ES-I3 (cell line): Measurements from ENCODE around the gene CYP27B1.

Experiments used
- H3K36me3 ChIP-seq: 2 replicates; pipeline ENCODE4 v1.6.1; 2013; ENCODE audit warnings: mild to moderate bottlenecking, low read length, control low read depth, moderate library complexity; ENCODE audit not compliant: insufficient read depth
- H3K4me1 ChIP-seq: 2 replicates; pipeline ENCODE4 v1.6.1; 2013; ENCODE audit warnings: mild to moderate bottlenecking, control low read depth, low read length; ENCODE audit not compliant: insufficient read depth
- H3K9ac ChIP-seq: 2 replicates; pipeline ENCODE4 v1.6.1; 2013; ENCODE audit warnings: low read depth, mild to moderate bottlenecking, low read length, moderate library complexity
- H3K9me3 ChIP-seq: 2 replicates; pipeline ENCODE4 v1.6.1; 2013; ENCODE audit warnings: mild to moderate bottlenecking, low read length, moderate library complexity; ENCODE audit not compliant: control insufficient read depth, insufficient read depth

CYP27B1 gene, protein sequence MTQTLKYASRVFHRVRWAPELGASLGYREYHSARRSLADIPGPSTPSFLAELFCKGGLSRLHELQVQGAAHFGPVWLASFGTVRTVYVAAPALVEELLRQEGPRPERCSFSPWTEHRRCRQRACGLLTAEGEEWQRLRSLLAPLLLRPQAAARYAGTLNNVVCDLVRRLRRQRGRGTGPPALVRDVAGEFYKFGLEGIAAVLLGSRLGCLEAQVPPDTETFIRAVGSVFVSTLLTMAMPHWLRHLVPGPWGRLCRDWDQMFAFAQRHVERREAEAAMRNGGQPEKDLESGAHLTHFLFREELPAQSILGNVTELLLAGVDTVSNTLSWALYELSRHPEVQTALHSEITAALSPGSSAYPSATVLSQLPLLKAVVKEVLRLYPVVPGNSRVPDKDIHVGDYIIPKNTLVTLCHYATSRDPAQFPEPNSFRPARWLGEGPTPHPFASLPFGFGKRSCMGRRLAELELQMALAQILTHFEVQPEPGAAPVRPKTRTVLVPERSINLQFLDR

DNA sequence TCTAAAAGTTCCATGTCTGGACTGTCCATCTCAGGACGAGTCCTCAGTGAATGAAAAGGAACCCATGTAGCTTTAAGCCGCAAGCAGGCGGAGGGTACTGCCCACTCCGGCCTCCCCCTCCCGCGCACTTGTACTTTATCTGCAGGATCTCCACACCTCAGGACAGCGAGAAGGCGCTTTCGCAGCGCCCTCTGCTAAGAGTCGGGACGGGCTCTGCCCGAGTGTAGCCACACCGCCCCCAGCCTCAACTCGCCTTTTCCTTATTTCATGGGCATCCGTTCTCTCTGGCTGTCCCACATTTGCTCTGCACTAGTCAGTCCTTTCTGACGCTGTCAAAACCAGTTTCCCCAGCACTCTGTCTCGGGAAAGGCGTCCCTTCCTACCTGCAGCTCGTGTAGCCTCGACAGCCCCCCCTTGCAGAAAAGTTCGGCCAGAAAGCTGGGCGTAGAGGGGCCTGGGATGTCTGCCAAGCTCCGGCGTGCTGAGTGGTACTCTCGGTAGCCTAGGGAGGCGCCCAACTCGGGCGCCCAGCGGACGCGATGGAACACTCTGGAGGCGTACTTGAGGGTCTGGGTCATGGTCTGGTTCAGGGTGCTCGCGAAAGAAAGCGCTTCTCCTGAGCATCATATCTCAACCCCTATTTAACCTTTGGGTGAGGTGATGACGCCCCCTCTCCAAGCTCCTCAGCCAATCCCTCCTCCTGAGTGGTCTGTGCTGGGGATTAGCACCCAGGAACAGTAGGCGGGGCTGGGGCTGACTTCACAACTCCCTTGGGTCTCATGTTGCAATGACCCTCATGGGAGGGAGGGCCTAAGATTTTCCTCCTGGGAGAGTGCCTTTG lies at the start of gene CYP27B1:
Gene CYP27B1, minus strand, starts transcription at position 615 of the 841 bp plus-strand sequence. Its CDS starts 37 bp downstream, at position 578.
- Histone ChIP-seq H3K9me3 (no peaks in the 10 kb centered on the region), H3K4me1 (no peaks in the 10 kb centered on the region; the same call in 1 of the 2 replicates), H3K36me3 (no peaks in the 10 kb centered on the region), H3K9ac (peak within 1 kb of the TSS; percentile 50; the same call in 1 of the 2 replicates)

DNA sequence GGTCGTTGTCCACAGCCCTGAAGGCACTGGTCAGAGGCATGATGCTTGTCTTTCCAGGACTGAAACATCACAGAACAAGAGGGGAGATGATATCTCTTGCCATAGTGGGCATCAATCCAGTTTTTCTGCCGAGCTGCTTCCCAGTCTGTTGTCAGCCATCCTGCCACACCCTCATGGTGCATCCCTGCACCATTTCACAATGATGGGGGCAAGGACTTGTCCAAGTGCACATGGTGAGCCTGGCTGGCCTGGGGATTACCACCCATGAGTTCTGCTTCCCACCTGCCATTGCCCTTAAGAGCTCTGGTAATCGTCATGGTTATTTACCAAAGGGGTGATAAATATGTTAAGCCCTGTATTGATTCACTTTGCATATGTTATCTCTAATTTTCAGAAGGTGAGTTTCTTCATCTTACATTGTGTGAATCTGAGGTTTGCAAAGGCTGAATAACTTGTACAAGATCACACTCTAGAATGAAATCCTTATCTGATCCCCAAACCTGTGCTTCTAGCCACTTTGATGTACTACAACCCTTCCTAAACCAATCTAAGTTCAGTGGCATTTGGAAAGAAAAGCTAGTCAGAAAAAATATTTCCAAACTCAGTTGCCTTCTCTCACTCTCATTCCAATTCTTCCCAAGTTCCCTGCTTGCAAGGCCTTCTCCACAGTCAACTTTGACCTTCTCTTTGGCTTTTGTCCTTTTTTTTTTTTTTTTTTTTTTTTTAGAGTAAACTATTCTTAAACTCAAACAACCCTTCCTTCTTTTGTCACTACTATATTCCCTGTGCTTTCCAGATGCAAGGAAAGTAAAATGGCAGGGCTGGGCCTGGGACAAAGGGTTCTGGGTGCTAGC lies 49.4 kb upstream of the CYP27B1 start:
- Histone ChIP-seq H3K36me3 (no peaks in the 10 kb centered on the region), H3K9ac (no peak overlapping the region), H3K4me1 (no peaks in the 10 kb centered on the region), H3K9me3 (no peaks in the 10 kb centered on the region)

DNA sequence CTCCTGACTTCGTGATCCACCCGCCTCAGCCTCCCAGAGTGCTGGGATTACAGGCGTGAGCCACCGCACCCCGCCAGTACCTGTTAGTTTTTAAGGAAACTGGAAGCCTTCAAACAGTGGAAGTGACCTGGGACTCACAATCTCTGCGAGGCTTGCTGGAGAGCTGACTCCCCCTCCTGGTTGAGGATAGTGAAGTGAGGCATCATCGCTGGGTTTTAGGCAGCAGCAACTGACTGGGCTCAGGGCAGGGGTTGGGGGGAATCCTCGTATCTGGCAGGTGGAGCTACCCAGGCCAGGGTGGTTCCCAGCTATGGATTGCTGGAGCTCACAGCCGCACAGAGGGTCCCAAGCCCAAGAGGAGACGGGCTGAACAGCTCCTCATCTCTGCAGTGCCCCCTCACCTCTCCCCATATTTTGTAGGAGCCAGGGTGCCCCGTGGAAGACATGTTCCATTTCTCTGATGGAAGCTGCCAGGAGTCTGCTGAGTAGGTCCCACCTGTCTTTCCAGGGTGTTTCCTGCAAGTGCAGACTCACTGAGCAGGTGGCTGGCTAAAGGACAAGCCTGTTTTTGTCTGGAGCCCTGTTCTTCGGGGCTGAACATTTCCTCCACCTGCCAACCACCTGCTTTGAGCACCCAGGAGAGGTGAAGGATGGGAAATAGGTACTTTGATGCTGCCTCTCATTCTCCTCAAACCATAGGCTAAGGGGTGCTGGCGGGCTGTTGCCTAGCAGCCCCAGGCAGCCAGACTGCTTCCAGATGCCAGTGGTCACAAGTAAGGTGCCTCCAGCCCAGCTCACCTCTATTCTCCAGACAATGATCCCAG lies 48.5 kb upstream of the CYP27B1 start:
- Histone ChIP-seq H3K4me1 (no peaks in the 10 kb centered on the region), H3K9ac (no peak overlapping the region), H3K9me3 (no peaks in the 10 kb centered on the region), H3K36me3 (no peaks in the 10 kb centered on the region)

DNA sequence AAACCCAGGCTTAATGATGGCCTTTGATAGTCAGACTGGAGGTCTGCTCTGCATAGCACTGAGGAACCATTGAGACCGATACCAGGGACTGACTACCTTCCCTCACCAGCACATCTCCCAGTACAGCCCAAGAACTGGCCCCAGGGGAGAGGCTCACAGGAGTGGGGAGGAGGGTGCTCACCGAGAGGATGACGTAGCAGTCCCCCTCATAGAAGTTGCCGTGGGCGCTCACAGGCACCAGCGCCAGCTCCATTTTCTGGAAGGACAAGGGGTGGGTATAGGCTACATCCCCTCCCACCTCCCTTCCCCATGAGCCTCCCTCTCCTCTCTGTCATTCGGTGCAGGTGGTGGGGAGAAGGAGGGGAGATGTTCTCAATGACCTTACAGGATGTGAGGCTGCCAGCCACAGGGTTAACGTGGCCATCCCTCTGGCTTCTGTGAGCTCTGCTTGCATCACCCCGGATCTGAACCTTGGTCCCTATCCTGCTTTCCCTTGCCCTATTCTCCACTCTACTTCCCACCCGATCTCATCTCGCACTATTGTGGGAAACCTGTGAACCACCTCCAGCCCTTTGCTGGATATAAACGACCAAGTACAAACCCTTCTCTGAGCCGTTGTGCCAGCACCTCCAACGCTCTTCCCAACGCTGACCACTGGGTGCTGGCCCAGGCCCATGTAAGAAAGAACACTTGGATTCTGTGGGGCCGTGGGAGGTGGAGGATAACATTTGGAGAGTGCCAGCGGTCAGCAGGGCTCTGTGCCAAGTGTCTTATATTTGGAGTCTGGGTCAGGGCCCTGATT lies 47.3 kb upstream of the CYP27B1 start:
- Histone ChIP-seq H3K4me1 (no peaks in the 10 kb centered on the region), H3K9me3 (no peaks in the 10 kb centered on the region), H3K36me3 (no peaks in the 10 kb centered on the region; the same call in 1 of the 2 replicates), H3K9ac (no peak overlapping the region)

DNA sequence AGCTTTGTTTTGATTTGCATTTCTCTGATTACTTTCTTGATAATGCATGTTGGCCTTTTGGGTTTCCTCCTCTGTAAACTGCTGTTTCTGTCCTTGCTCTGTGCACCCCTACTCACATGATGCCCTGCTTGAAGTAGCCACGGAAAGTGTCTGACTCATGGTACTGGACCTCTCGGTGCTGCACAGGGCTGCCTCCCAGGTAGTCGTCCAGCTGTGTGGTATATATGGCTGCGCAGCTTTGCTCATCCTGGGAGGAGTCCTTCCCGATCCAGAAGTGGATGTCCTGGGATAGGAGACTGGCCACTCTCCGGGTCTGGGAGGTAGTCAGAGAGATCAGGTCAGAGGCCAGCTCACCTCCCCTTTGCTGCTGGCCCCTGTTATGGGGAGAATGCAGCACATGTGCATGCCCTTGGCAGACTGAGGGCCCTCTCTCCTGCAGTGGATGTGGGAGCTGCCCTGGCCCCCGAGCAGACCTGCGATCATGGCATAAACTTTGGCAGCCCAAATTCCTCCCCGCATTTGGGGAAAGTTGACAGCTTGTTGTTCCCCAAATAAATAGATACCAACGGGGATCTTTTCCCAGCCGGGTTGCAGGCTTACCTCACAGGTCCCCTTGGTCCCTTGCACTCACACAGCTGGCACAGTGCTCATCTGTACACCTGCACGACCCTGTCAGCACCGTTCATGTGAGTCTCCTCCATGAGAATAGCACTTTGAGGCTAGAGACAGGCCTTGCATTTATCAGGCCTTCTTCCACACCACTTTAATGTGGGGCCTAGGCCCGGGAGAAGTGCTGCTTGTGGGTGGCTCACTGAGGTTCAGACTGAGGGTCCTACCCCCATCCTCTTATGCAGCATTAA lies 46.5 kb upstream of the CYP27B1 start:
- Histone ChIP-seq H3K9ac (no peak overlapping the region), H3K36me3 (peaks cover 4% of the 10 kb centered on the region), H3K4me1 (no peaks in the 10 kb centered on the region), H3K9me3 (no peaks in the 10 kb centered on the region)

DNA sequence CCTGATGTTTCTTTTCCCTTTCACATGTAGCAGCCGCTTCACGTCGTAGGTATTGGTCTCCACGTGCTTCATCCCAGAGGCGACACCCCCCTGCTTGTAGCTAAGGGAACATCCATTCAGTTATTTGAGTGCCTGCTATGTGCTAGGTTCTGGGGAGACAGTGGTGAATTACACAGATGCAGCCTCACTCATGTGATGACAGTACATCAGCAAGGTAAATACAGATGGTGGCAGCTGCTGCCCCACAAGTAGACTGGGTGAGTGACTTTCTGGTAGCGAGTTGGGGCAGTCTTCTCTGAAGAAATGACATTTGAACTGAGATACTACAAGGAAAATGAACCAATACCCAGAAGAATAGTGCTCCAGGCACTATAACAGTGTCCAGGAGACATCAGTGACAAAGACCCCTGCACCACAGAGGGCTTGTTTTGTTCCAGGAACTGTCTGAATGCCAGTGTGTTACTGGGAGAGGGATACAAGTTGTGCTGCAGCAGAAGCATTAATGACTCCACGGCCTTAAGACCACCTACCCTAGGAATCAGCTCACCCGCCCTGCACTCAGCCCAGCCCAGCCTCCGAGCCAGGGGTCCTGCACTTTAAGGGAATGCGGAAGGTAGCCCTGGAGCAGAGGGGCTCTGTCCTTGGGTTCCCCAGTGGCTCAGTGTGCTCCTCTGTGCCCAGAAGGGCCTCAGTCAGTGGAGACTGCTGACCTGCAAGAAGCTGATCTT lies 44.3 kb upstream of the CYP27B1 start:
- H3K4me1 ChIP-seq = no peaks in the 10 kb centered on the region
- H3K9me3 ChIP-seq = no peaks in the 10 kb centered on the region
- peaks cover 4% of the 10 kb centered on the region for H3K36me3 ChIP-seq
- no peak overlapping the region for H3K9ac ChIP-seq

DNA sequence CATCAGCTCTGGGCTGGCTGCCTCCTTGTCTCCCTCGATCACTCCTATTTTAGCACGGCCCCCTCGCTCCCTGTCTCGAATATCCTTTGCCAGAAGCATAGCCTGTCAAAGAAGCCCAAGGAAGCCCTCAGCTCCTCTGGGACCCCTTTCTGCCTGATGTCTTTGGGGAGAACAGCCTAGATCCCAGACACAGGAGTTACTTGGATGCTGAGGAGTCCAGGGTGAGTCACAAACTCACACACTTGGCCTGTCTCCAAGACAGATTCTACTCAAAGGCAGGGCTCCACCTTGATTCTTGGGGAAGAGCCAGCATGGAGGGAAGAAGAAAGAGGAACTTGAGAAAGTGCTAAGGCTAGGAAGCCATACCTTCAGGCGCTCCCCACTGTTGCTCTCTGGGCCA lies 43.6 kb upstream of the CYP27B1 start:
- H3K9me3 ChIP-seq = no peaks in the 10 kb centered on the region
- H3K36me3 ChIP-seq = peaks cover 4% of the 10 kb centered on the region
- no peaks in the 10 kb centered on the region for H3K4me1 ChIP-seq
- no peak overlapping the region for H3K9ac ChIP-seq

DNA sequence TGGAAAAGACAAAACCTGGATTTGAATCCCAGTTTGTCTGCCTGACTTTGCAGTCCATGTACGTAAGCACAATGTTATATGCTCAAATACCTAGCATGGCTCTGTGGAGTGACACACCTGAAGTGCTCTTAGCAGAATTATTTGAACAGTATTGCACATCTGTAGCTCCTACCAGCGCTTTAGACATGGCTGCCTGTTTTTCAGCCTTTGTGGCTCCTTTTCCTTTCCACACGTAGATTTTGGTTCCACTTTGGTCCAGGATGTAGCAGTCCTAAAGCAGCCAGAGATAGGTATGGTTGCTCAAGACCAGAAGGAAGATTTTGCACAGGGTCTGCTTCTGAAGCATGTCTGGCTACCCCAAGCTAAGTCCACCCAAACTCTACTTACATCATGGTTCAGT lies 42.5 kb upstream of the CYP27B1 start:
- Histone ChIP-seq H3K36me3 (peaks cover 4% of the 10 kb centered on the region), H3K9ac (no peak overlapping the region), H3K4me1 (no peaks in the 10 kb centered on the region), H3K9me3 (no peaks in the 10 kb centered on the region)

DNA sequence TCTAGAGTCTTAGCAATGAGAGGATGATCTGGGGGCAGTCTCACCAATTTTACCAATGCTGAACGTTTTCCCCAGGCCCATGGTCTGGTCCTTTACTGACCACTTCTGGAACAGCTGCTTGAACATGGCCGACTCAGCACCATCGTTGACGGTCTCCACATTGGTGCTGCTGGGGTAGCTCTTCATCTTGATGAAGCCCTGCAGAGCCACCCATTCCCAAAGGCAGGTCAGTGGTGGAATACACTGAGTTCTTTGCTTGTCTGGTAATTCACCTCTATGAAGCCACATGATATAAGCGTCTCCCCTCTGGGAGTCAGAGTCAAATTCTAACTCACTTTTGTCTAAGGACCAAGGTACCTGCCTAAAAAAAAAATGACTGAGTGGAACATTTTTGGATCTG lies 41.5 kb upstream of the CYP27B1 start:
- peaks cover 4% of the 10 kb centered on the region for H3K36me3 ChIP-seq
- no peak overlapping the region for H3K9ac ChIP-seq
- H3K4me1 ChIP-seq = no peaks in the 10 kb centered on the region
- H3K9me3 ChIP-seq = no peaks in the 10 kb centered on the region

DNA sequence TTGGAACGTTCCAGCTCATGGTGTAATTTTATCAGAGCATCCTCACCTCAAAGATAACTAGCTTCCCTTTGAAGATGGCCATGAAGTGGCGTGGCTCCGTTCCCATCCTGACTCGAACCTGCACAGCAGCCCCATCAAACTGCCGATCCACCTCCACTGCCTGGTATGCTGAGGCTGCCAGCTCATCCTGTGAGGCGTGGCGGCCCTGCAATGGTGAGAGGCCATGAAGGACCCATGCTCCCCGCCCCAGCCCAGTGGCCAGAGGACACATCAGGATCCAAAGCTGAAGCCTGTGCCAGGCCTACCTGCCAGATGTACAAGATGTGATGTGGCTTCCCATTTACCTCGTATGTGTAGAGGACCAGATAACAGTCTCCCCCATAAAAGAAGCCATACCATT lies 40.4 kb upstream of the CYP27B1 start:
- no peak overlapping the region for H3K9ac ChIP-seq
- peaks cover 4% of the 10 kb centered on the region for H3K36me3 ChIP-seq
- H3K4me1 ChIP-seq = no peaks in the 10 kb centered on the region
- H3K9me3 ChIP-seq = no peaks in the 10 kb centered on the region

DNA sequence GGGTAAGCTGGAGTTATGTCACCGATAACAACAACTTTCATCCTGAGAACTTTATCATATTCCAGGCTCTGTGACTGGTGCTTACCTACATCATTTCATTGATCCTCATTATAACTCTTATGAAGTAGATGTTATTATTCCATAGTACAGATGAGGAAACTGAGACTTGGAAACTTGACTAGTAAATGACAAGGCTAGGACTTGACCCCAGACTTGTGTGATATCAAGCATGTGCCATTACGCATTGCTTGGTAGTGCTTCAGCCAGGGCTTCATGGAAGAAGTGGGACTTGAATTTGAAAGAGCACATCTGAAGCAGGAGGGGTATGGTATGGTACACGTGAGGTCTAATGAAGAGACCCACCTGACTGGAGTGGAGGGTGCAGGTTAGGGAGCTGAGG lies 39.8 kb upstream of the CYP27B1 start:
- Histone ChIP-seq H3K9me3 (no peaks in the 10 kb centered on the region), H3K4me1 (no peaks in the 10 kb centered on the region), H3K9ac (no peak overlapping the region), H3K36me3 (peaks cover 4% of the 10 kb centered on the region)
